NCI-H526 treated with DMSO at 0.1 percent for 48 hours (cell line): Measurements from ENCODE around the gene EED.
"Not testable (repeated sequence)": the region's sequence is repeated elsewhere in the genome, so short reads cannot be mapped to it uniquely, and the experiment has no call there.

Experiments
- DNase-seq: peaks from one replicate; lab custom pipeline; 2025; lab: John Stamatoyannopoulos, UW

The EED gene

GRCh38 chr11:86292912-86293616 is 48.5 kb downstream of the EED start:
- DNase-seq = no peak

GRCh38 chr11:86294026-86294425 is 49.5 kb downstream of the EED start:
- no peak for DNase-seq

GRCh38 chr11:86301742-86302091 is 57.2 kb downstream of the EED start:
- no peak for DNase-seq

GRCh38 chr11:86302092-86302793 is 57.7 kb downstream of the EED start, which contains the start of gene HIKESHI:
TSS of gene HIKESHI (plus strand) at chr11:86302240. CDS start at chr11:86302449, 209 bp downstream.
- peak; percentile 97 for DNase-seq

GRCh38 chr11:86303257-86303656 is 58.7 kb downstream of the EED start:
- no peak for DNase-seq

GRCh38 chr11:86308710-86309109 is 64.2 kb downstream of the EED start:
- not testable (repeated sequence) for DNase-seq

- no peak for DNase-seq
Observed at GRCh38 chr11:86313793-86314192, 69.2 kb downstream of the EED start.

GRCh38 chr11:86314636-86315035 is 70.1 kb downstream of the EED start:
- no peak for DNase-seq
